ENCODE results near the gene PLAC1.

DNA sequence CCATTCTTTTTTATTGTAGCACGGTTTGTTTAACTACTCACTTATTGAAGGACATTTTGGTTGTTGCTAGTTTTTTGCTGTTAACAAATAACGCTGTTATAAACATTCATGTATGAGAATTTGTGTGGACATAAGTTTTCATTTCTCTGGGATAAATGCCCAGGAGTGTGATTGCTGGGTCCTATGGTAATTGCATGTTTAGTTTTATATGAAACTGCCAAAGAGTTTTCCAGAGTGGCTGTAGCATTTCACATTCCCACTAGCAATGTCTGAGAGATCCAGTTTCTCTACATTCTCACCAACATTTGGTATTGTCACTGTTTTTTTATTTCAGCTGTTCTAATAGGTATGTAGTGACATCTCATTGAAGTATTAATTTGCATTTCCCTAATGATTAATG lies 66.8 kb downstream of the PLAC1 start:
- TF ChIP-seq CEBPB (IDR thresholded peaks at IDR 0.05), result no peak
- no peak for TF ChIP-seq TAF1 (IDR thresholded peaks at IDR 0.05; ENCODE audit: low read depth)
- TF ChIP-seq RAD21 (IDR thresholded peaks at IDR 0.05; ENCODE audit: low read depth), result no peak
- TF ChIP-seq, protein P1, sequence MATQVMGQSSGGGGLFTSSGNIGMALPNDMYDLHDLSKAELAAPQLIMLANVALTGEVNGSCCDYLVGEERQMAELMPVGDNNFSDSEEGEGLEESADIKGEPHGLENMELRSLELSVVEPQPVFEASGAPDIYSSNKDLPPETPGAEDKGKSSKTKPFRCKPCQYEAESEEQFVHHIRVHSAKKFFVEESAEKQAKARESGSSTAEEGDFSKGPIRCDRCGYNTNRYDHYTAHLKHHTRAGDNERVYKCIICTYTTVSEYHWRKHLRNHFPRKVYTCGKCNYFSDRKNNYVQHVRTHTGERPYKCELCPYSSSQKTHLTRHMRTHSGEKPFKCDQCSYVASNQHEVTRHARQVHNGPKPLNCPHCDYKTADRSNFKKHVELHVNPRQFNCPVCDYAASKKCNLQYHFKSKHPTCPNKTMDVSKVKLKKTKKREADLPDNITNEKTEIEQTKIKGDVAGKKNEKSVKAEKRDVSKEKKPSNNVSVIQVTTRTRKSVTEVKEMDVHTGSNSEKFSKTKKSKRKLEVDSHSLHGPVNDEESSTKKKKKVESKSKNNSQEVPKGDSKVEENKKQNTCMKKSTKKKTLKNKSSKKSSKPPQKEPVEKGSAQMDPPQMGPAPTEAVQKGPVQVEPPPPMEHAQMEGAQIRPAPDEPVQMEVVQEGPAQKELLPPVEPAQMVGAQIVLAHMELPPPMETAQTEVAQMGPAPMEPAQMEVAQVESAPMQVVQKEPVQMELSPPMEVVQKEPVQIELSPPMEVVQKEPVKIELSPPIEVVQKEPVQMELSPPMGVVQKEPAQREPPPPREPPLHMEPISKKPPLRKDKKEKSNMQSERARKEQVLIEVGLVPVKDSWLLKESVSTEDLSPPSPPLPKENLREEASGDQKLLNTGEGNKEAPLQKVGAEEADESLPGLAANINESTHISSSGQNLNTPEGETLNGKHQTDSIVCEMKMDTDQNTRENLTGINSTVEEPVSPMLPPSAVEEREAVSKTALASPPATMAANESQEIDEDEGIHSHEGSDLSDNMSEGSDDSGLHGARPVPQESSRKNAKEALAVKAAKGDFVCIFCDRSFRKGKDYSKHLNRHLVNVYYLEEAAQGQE (IDR thresholded peaks at IDR 0.05; ENCODE audit: low read depth), result no peak
- TF ChIP-seq EP300 (IDR thresholded peaks at IDR 0.05; ENCODE audit: borderline replicate concordance), result no peak
- TF ChIP-seq CREB1 (IDR thresholded peaks at IDR 0.05; ENCODE audit: low read depth), result no peak

Data from Ishikawa (cell line).